Aorta (tissue), 5 donors: ENCODE measurements around the gene HOXB8. TPM values are rescaled to one million over a fixed set of nuclear protein-coding genes. Genes with fewer than 3 reads are reported as not detected.

Source experiments
- ATAC-seq: fragments of 200-7000 bp; cut with Tn5 transposase; one replicate; pipeline ENCODE4 v1.9.1; 2022; ENCODE audit warnings: moderate library complexity; ENCODE audit not compliant: low FRiP score
- DNase-seq, 2 donors: peaks; one replicate each; pipeline ENCODE4 v3.0.0-alpha.2; 2020
- H3K27ac ChIP-seq, 2 donors: one replicate each; pipeline ENCODE4 v1.5.1; 2013; ENCODE audit warnings: low read length in 2 of 2, mild to moderate bottlenecking in 2 of 2, moderate library complexity in 2 of 2, control low read depth in 1 of 2, inconsistent platforms in 1 of 2, low read depth in 1 of 2
- H3K27me3 ChIP-seq, 2 donors: one replicate each; pipeline ENCODE4 v1.6.1; 2013; ENCODE audit warnings: control low read depth in 1 of 2, low read length in 1 of 2, mild to moderate bottlenecking in 1 of 2, moderate library complexity in 1 of 2; ENCODE audit not compliant: insufficient read depth in 2 of 2, control insufficient read depth in 1 of 2
- H3K36me3 ChIP-seq, 2 donors: one replicate each; pipeline ENCODE4 v1.6.1; 2013; ENCODE audit warnings: control low read depth in 1 of 2, low read length in 1 of 2, mild to moderate bottlenecking in 1 of 2; ENCODE audit not compliant: insufficient read depth in 2 of 2, control insufficient read depth in 1 of 2
- H3K4me1 ChIP-seq, 2 donors: one replicate each; pipeline ENCODE4 v1.6.1; 2013; ENCODE audit warnings: low read length in 2 of 2, control low read depth in 1 of 2, mild to moderate bottlenecking in 1 of 2, moderate library complexity in 1 of 2; ENCODE audit not compliant: insufficient read depth in 2 of 2, control insufficient read depth in 1 of 2
- H3K4me3 ChIP-seq, 2 donors: one replicate each; pipeline ENCODE4 v1.5.1; 2013; ENCODE audit warnings: low read length in 2 of 2, control low read depth in 1 of 2, mild to moderate bottlenecking in 1 of 2
- H3K9me3 ChIP-seq: one replicate; pipeline ENCODE4 v1.6.1; 2013; ENCODE audit warnings: mild to moderate bottlenecking, low read length; ENCODE audit not compliant: control insufficient read depth
- WGBS, 2 donors: extraction: QIAGEN DNeasy Blood & Tissue Kit; methylation state at CpG; one replicate each; pipeline ENCODE4 v1.1.7; 2013; 5-methylcytosine and 5-hydroxymethylcytosine counted together
- intact Hi-C, 2 donors: fragments of 100-400 bp; cut with DNase I; formaldehyde crosslinking; loops; one replicate each; pipeline versions ENCODE4 v1.14.2 to v1.15.0; 2022
- polyA plus RNA-seq, 2 donors: library from polyadenylated mRNA; stranded (reverse); fragments of 200-250 nt; gene quantifications; one replicate each; pipeline ENCODE4 v1.2.3, GENCODE V29; 2013
- total RNA-seq, 2 donors: library from RNA; stranded (reverse); fragmentation: NEBNext Ultra II Directional; extraction: Animal tissue kit (Norgen Biotek cat#: 25700); gene quantifications; one replicate each; pipeline ENCODE4 v1.2.1, GENCODE V29; 2021
- donor health status: healthy with polysubstance abuse.
- donor health status: Bipolar disorder and iron deficiency.
- donor health status: DM: no; HTN: no; CAD: no.
- donor health status: DM: no; HTN: no; CAD: no.
- donor health status: DM: yes; HTN: yes; CAD: no.

HOXB8 gene
- total and polyA plus RNA-seq, 4 donors, result 0.31 to 1.9 (median 1.0) TPM; not detected in 1

- Histone ChIP-seq H3K36me3 (no peaks in the 10 kb centered on the region), H3K4me3 (peak overlapping the region; percentile 3 to 12), H3K4me1 (no peaks in the 10 kb centered on the region), H3K9me3 (no peaks in the 10 kb centered on the region), H3K27me3 (no peaks in the 10 kb centered on the region), H3K27ac (no peak overlapping the region)
- DNase-seq (peak in 1 of 2 donors; percentile 81), ATAC-seq (peak; percentile 27)
- 3% methylated on average over 63 to 67 of the region's 67 CpGs for WGBS, 2 donors
- intact Hi-C loops, result no loop called here
Observed at GRCh38 chr17:48612854-48613691, 2.0 kb downstream of the HOXB8 start.

- no peak overlapping the region for H3K27ac ChIP-seq
- no peak for ATAC-seq
- no peaks in the 10 kb centered on the region for H3K36me3 ChIP-seq
- DNase-seq, result no peak
- no peak overlapping the region for H3K4me3 ChIP-seq
- H3K27me3 ChIP-seq, result no peaks in the 10 kb centered on the region
- 23 to 32% methylated on average over 15 of the region's 15 CpGs for WGBS, 2 donors
- H3K4me1 ChIP-seq, result no peaks in the 10 kb centered on the region
- intact Hi-C loops, result no loop called here
- H3K9me3 ChIP-seq, result no peaks in the 10 kb centered on the region
Observed at GRCh38 chr17:48612456-48612853, 2.6 kb downstream of the HOXB8 start.

- WGBS, 2 donors, result 19 to 26% methylated on average over 36 of the region's 36 CpGs
- Histone ChIP-seq H3K9me3 (no peaks in the 10 kb centered on the region), H3K36me3 (no peaks in the 10 kb centered on the region), H3K27me3 (no peaks in the 10 kb centered on the region), H3K4me1 (no peaks in the 10 kb centered on the region), H3K27ac (no peak overlapping the region), H3K4me3 (no peak overlapping the region)
- DNase-seq, result no peak
- intact Hi-C loops, result no loop called here
- peak; percentile 53 for ATAC-seq
Observed at GRCh38 chr17:48611681-48612455, 3.2 kb downstream of the HOXB8 start.

DNA sequence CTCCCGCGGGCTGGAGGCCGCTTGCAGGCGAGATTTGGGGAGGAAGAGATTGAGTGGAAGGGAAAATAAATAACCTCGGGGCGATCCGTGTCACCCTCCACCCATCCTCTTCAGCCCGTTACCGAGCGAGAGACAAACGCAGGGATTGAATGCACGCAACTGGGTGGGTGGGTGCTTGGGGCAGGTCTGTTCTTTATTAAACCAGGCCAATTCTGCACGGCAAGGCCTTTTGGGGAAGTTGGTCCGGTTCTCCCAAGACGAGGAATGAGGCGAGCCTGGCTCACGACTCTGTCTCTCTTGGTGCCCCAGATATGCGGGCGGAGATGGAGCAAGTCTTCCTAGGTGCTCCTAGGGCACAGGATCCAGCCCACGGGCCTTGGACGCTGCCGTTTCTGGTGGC, 3.9 kb downstream of the HOXB8 start:
- H3K4me1 ChIP-seq, result no peaks in the 10 kb centered on the region
- DNase-seq, result peak in 1 of 2 donors; percentile 78
- intact Hi-C loops, result no loop called here
- no peaks in the 10 kb centered on the region for H3K36me3 ChIP-seq
- no peak overlapping the region for H3K27ac ChIP-seq
- 0 to 5% methylated on average over 22 of the region's 22 CpGs for WGBS, 2 donors
- peak overlapping the region; percentile 54 to 70 for H3K4me3 ChIP-seq
- ATAC-seq, result peak; percentile 23
- H3K9me3 ChIP-seq, result no peaks in the 10 kb centered on the region
- H3K27me3 ChIP-seq, result no peaks in the 10 kb centered on the region

DNA sequence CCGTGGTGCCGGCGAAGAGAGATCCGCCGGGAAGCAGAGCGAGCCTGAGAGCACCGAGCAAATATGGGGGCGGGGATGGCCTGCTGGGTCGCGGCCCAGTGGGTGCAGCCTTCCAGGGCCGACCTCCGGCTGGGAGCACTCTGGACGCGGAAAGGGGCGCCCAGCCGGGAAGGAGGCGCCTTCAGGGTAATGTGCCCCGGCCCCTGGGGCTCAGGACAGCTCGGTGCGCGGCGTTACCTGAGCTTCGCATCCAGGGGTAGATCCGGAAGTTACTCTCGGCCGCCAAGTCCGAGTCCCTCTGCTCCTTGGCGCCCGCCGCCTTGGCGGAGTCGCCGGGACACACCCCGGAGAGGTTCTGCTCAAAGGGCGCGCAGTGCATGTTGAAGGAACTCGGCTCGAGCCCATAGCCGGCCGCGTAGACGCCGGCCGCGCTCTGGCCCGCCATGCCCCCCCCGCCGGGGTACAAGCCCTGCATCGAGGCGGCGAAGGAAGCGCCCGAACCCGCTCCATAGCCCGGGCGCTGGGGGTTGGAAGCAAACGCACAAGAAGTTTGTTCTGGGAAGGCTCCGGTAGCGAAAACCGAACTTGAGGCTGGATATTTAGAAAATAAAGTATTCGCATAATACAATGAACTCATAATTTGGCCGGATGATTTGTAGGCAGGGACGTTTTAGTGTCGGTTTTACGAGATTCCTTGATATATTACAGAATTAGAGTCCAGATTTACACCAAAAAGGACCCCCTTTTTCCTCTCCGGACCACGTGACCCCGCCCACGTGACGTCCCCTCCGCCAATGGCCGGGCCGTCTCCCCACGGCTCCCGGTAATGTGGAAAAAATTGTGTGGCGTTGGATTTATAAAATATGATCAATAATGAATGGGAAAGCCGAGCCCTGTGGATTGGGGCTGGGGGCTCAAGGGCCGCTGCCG, 4.5 kb downstream of the HOXB8 start, which contains the start of gene HOXB7:
Gene HOXB7, minus strand, starts transcription at position 736 of the 930 bp plus-strand sequence. Its CDS starts 99 bp downstream, at position 637.
- peak within 1 kb of the TSS; percentile 54 to 70 for H3K4me3 ChIP-seq
- intact Hi-C loops, result no loop called here
- 0 to 1% methylated on average over 73 to 79 of the region's 79 CpGs for WGBS, 2 donors
- ATAC-seq (peak; percentile 79), DNase-seq (peak; percentile 92 to 94)
- H3K36me3 ChIP-seq, result no peaks in the 10 kb centered on the region
- peak within 1 kb of the TSS; percentile 11 to 30 for H3K27ac ChIP-seq
- H3K9me3 ChIP-seq, result no peaks in the 10 kb centered on the region
- H3K4me1 ChIP-seq, result no peaks in the 10 kb centered on the region
- no peaks in the 10 kb centered on the region for H3K27me3 ChIP-seq

GRCh38 chr17:48609759-48610281, 5.3 kb downstream of the HOXB8 start:
- H3K4me3 ChIP-seq, result peak overlapping the region; percentile 54 to 70
- H3K27ac ChIP-seq, result no peak overlapping the region
- ATAC-seq (no peak), DNase-seq (no peak)
- H3K27me3 ChIP-seq, result no peaks in the 10 kb centered on the region
- WGBS, 2 donors, result 9 to 14% methylated on average over 14 to 15 of the region's 15 CpGs
- H3K9me3 ChIP-seq, result no peaks in the 10 kb centered on the region
- no peaks in the 10 kb centered on the region for H3K36me3 ChIP-seq
- intact Hi-C loops, result no loop called here
- H3K4me1 ChIP-seq, result no peaks in the 10 kb centered on the region

DNA sequence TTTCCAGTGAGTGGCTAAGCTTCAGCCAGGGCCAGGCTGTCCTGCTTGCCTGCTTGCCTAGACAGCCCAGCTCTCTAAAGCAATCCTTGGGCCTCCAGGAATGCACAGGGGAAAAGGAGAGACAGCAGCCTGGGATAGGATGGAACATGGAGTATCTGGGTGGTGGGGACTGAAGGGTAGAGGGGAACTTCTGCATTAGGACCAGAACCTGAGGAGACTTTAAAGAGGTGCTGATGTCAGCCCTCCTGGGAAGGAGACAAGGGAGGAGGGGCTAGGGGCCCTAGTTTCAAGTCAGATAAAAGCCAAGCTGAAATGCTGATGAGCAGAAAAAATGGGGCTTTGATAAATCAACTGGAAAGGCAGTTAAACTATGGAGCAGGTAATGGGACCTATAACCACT, 6.1 kb downstream of the HOXB8 start:
- H3K36me3 ChIP-seq, result no peaks in the 10 kb centered on the region
- ATAC-seq (no peak), DNase-seq (no peak)
- intact Hi-C loops, result no loop called here
- H3K4me1 ChIP-seq, result no peaks in the 10 kb centered on the region
- no peaks in the 10 kb centered on the region for H3K9me3 ChIP-seq
- H3K27me3 ChIP-seq, result no peaks in the 10 kb centered on the region
- no peak overlapping the region for H3K27ac ChIP-seq
- no peak overlapping the region for H3K4me3 ChIP-seq

DNA sequence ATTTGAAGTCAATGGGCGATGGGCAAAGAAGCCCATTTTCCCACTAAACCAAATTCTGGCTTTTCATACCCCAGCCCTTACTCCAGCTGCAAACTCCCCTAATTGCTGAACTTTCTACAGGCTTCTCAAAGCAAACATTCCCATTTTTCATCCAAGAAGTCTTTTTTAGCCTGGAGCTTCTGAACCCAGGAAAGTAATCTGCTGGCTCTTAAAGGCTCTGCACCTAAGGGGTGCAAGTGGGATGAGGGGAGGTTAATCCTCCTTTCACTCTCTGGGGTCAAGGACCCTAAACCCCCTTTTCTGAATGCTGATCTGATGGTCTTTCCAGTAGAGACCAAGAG, 6.6 kb downstream of the HOXB8 start:
- no peaks in the 10 kb centered on the region for H3K4me1 ChIP-seq
- DNase-seq (no peak), ATAC-seq (no peak)
- no peaks in the 10 kb centered on the region for H3K9me3 ChIP-seq
- no peaks in the 10 kb centered on the region for H3K36me3 ChIP-seq
- H3K27ac ChIP-seq, result no peak overlapping the region
- H3K4me3 ChIP-seq, result no peak overlapping the region
- H3K27me3 ChIP-seq, result no peaks in the 10 kb centered on the region
- WGBS, 2 donors, result 100% methylated on average over 1 of the region's 1 CpG
- intact Hi-C loops, result no loop called here
